ENCODE data around the gene CCDC91.

DNA sequence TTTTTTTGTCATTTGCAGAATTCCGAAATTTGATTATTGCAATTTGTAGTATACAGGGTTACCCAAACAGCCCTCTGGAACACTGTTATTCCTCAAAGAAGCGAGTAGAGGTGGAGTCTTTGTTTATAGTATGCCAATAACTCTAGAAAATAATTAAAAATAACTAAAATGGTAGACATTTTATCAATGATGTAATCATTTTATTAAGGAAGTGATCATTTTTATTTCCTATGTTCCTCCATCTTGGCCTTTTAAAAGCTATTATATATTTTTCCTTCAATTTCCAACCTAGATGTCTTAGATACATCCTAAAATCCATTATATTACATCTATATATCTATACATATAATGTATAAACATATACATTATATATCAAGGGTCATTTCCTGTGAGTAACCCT lies 106.0 kb downstream of the CCDC91 start:
- TF ChIP-seq EZH2 (IDR thresholded peaks at IDR 0.05) (no peak), POLR2AphosphoS5 (IDR thresholded peaks at IDR 0.05; ENCODE audit: borderline replicate concordance, low read depth, low read length) (no peak)
